Measurements from ENCODE around the gene ELOB.

Gene ELOB

DNA sequence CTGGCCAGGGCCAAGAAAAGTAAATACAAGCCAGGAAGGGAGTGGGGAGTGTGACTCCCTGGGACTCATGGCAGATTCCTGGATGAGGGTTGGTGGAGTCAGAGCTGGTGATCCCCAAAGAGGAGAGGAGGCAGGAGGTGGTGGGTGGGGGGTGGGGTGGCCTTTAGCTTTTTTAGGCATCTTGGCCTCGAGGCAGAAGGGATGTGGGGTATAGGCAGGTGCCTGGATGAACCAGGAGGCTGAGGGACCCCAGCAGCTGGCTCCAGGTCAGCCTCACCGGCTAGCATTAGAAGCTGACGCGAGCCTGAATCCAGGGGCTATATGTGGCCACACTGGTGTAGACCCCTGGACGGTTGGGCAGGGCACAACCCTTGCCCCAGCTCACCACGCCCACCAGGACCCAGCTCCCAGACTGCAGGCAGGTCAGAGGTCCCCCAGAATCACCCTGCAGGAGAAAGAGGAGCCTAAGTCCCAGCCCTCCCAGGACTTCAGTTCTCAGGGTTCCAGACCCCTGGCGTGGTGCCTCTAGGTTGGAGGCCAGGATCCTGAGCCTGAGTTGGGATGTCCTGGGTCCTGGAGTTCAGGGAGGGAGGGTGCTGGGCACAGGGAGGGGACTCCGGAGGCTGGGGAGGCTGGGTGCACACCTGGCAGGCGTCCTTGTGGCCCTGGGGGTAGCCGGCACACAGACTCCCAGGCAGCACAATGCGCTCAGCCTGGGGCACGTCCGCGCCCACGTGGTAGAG is 7.4 kb upstream of the ELOB start:
- in situ Hi-C loops (cut with HindIII; ENCODE audit: low sequenced_read_pairs) = no loop called here

DNA sequence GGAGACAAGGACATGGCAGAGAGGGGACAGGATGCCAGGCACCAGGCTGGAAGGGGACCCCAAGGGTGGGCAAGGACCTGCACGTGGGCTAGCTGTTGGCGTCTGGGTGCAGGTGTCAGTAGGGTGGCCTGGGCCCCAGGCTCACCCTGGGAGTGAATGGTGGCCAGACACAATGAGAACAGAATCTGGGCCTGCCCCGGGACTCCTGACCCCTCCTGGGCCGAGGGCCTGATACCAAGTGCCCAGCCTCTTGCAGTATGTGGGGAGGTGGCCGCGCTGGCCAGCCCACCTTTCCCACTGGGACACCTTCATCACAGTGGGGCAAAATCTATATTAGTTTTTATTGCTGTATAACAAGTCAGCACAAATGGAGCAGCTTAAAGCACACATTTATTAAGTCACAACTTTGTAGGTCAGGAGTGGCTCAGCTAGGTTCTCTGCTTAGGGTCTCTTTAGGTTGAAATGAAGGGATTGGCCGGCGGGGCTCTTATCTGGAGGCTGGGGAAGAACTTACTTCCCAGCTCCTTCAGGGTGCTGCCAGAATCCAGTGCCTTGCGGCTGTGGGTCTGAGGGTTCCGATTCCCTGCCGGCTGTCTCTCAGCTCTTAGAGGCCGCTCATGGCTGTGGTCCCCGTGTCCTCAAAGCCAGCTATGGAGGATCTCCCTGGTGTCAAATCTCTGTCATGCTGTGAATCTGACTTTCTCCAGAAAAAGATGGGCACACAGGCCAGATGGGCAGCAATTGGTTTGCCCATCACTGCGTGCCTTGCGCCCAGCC is 6.7 kb upstream of the ELOB start:
- in situ Hi-C loops (cut with HindIII; ENCODE audit: low sequenced_read_pairs) = no loop called here

DNA sequence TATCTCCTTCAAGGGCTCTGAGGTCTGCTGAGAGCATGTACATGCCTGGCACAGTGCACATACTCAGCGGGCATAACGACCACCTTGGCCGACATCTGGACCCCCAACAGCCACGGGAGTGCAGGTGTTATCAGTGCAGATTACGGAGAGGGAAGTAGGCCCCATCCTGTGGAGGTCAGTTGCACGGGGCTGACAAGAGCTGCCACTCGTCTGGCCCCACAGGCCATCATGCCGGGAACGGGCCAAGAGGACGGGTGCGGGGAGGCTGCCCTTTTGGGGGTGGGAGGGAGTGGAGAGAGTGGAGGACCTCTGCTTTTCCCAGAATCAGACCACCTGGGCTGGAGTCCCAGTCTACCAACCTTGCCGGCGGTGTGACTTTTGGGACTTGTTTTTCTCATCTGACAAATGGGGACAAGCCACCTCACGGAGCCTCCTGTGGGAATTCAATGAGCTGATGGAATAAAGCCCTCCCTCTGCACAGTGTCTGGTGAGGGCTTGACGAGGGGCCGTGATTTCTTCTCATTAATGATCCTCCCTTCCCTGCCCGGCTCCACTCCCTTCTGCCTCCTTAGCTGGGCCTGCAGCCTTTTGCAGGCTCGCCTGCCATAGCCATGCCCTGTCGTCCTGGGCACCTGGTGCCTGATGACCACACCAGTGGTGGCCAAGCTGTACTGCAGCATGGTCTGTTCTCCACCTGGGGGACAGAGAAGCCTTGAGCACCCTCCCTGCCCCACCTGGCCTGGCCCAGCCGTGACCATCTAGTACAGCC is 5.7 kb upstream of the ELOB start:
- in situ Hi-C loops (cut with HindIII; ENCODE audit: low sequenced_read_pairs) = no loop called here

DNA sequence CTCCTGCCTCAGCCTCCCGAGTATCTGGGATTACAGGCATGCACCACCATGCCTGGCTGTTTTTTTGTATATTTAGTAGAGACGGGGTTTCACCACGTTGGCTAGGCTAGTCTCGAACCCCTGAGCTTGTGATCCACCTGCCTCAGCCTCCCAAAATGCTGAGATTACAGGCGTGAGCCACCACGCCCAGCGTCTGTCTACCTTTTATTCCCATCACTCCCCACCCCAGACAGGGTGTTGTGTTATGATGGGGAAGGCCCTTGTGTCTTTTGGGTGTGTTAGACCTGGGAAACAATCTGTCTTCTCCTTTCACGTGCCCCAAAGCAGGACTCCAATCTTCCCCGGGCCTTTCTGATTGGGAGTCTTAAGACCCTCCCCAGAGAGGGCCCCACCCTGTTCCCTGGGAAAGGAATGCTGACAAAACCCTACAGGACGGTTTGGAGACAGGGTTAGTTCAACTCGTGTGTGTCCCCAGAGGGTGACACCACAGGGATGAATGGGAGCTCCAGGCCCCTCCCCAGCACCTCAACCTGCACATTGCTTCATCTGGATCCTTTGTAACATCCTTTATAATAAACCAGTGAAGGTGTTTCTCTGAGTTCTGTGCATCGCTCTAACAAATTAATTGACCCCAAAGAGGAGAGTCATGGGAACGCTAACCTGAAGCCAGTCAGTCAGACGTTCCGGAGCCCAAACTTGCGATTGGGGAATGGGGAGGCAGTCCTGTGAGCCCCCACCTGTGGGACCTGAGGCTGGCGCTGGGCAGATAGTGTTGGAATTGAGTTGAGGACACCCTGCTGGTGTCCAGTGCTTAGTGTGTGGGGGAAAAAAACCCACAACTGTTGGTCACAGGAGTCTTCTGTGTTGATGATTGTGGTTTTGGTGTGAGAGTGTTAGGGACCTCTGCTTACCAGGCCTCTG is 3.2 kb upstream of the ELOB start:
- in situ Hi-C loops (cut with HindIII; ENCODE audit: low sequenced_read_pairs) = no loop called here

DNA sequence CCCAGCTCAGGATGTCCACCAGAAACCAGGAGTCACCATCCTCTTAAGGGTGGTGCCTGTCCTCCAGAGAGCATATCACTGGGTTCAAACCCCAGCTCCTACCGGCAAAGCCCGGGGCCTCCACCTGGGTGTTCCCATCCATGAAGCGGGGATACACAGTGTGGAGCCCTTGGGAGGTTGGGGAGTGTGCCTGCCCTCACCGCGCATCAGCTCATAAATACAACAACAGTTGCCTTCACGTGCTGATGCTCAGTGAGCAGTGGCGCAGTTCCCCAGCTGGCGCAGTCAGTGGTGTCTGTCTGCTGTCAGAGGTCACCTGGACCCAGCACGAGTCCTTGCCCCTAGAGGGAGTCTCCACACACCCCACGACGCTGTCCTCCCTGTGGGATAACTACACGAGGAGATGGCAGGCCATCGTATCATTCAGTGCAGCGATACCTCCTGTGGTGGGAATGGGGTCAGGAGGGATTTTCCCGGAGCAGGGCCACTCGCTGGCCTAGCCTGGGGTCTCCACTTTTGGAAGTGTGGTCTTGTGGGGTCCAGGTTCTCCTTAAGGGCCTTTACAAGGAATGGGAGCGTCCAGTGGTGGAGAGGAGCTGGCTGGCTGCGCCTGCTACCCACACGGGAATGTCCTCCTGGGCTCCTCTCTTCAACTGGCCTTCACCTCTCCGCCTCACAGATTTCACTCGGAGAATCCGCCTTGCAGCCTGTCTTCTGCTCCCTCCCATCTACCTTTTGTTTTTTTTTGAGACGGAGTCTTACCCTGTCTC is 2.3 kb upstream of the ELOB start:
- in situ Hi-C loops (cut with HindIII; ENCODE audit: low sequenced_read_pairs) = no loop called here

DNA sequence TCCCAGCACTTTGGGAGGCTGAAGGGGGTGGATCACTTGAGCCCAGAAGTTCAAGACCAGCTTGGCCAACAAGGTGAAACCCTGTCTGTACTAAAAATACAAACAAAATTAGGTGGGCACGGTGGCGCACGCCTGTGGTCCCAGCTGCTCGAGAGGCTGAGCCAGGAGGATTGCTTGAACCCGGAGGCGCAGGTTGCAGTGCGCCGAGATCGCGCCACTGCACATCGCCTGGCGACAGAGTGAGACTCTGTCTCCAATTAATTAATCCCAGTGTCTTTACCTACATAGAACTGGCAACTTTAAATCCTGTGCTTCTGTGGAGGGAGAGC is 1.5 kb upstream of the ELOB start:
- in situ Hi-C loops (cut with HindIII; ENCODE audit: low sequenced_read_pairs) = no loop called here

DNA sequence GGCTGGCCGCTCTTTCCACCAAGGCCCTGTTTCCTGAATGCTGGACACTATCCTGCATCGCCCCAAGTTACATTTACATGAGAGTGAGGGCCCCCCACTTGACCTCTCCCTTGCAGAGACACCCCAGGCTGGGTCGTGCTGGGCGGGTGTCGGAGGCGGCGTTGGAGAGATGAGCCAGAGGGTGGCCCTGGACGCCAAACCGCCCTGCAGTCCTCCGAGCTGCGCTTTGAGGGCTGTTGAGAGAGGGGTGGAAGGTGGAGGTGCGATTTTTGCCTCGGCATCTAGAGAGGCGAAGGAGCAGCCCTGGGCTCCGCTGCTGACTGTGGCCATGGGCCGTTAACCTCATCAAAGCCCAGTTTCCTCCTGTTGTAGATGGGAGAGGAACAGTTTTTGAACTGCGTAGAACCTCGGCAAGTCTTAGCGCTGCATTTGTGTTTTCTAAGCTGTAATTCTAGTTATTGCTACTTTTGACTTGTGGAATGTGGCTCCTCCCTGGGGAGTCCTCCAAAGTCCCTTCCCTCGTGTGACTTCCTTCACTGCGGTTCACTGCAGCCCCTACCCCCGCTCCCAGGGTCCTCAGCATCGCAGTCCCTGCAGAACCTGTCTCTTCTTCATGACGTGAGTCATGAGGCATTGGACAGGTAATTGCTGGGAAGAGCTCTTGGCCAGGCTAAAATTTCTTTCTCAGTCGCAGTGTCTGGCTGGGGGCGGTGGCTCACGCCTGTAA is 986 bp upstream of the ELOB start:
- in situ Hi-C loops (cut with HindIII; ENCODE audit: low sequenced_read_pairs) = no loop called here

DNA sequence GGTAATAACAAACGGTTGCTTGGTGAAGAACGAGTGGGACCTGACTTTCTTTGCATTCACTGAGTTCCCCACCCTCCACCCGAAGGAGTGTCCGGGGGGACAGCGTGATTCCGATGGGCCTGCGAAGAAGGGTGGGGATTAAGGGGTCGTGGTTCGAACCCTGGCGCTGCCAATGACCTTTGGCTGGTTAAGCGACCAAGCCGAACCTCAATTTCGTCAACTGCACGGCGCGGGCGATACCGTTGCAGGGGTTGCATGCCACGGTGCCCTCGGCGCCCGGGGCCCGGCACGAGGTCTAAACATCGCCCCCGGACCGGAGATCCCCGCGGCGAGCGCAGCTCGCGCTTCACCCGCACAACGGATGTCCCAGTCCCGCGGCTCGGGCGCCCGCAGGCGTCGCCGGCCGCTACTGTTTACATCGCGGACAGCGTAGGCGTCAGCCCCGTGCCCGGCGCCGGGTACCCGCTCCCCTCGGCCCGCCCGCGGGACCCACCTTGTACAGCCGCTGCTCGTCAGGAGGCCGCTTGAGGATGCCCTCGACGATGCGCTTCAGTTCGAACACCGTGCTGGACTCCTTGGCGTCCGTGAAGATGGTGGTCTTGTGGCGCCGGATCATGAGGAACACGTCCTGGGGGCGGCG is 460 bp downstream of the ELOB start:
- in situ Hi-C loops (cut with HindIII; ENCODE audit: low sequenced_read_pairs) = no loop called here

DNA sequence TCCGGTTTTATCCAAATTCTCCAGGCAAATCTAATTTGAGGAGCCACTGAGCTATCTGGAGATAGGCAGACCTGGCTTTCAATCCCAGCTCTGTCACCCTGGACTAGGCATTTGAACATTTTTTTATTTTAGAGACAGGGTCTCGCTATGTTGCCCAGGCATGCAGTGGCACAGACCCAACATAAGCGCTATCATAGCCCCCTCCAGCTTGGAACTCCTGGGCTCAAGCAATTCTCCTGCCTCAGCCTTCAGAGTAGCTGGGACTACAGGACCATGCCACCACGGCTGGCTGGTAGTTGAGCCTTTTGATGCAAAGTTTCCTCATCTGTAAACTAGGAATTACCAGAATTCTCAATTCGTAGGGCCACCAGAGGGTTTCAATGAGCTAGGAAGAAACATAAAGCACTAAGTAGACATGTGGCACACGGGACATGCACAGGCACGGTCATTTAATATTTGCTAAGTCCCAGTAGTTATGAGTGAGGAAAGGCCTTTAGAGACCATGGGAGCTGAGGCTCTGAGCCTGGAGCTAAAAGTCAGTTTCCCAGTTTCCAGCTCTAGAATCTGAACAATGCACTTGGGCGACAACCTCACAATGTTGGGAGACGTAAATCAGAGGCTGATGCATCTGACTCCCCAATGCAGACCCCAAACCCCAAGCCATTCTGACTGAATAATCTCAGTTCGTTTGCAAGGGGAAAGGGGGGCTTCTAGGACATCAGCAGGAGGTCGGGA is 1.1 kb downstream of the ELOB start:
- in situ Hi-C loops (cut with HindIII; ENCODE audit: low sequenced_read_pairs) = no loop called here

DNA sequence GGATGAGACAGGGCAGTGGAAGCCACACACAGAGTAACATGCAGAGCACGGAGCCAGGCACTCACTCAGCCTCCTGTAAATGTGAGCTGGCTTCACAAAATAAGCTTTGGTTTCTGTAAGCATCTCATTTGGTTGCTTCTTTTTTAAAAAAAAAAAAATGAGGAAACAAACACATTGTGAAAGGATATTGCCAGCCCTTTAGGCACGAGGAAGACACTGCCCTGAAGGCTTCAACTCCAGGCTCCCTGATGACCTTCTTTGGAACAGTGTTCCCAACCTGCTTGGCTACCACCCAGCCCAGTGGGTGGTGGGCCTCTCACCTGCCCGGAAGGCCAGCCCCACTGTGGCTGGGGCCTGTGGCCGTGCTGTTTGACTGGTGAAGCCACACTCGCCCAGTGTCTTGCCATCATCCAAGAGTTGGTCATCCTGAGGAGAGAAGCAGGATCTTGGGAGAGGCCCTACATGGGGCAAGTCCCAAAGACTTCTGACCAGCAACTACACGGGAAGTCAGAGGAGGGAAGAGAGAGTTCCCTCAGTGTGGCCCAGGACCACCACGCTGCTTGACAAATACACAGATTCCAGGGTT is 1.9 kb downstream of the ELOB start:
- in situ Hi-C loops (cut with HindIII; ENCODE audit: low sequenced_read_pairs) = no loop called here

DNA sequence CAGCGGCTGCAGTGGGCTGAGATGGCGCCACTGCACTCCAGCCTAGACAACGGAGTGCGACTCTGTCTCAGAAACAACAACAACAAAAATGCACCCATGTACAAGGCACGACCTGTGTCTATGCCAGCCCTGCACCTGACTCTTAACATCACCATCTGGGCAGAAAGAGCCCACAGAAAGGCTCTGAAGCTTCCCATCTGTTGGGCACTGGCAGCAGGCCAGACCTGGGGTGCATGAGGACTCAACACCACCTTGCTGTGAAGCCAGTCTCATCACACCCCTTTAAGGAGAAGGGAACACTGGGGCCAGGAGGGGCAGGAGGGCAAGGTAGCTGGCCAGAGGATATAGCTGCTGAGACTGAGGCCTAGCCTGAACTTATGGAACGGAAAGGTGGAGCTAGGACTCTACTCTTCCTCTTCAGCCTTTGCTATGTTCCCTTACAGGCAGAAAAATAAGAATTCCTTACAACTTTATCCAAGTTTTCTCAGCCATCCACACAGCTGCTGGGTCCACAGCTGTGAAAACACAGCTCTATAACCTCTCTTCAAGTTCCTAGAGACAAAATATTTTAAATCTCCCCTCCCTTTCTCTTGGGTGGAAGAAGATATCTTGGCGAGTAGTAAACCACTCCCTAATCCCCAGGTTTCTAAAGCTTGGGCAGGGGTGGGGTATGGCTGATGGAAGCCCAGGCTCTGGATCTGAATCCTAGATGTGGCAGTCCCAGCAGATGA is 2.8 kb downstream of the ELOB start:
- in situ Hi-C loops (cut with HindIII; ENCODE audit: low sequenced_read_pairs) = no loop called here

DNA sequence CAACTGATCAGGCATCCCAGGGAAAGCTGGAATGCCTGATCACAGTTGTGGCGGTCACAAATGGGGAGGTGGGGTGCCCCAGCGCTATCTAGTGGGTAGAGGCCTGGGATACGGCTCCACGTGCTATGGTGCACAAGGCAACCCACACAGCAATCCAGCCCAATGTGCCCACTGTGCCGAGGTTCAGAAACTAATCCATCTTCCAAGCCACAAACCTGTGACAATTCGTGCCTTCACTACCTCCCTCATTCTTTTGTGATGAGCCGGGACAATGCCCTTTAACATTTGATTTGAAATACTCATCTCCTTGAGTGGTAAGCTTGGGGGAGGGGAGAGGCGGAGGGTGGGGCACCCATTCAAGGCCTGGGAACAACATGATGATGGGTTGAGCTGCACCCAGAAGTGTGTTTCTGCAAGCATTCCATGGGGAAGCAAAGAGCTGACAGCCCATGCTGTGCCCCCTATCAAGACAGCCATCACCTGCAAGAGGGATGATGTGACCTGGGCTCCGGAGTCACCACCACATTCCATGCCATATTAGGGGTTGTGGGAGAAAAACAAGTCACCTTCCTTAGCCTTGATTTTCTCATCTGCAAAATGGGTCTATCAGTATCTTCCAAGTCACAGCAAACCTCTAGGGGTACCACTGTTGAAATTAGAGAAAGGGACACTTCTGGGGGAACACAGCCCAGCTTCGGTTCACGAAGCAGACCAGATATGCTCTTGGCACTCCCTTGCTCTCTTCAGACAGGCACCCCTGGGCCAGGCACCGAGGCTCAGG is 3.7 kb downstream of the ELOB start:
- in situ Hi-C loops (cut with HindIII; ENCODE audit: low sequenced_read_pairs) = no loop called here

DNA sequence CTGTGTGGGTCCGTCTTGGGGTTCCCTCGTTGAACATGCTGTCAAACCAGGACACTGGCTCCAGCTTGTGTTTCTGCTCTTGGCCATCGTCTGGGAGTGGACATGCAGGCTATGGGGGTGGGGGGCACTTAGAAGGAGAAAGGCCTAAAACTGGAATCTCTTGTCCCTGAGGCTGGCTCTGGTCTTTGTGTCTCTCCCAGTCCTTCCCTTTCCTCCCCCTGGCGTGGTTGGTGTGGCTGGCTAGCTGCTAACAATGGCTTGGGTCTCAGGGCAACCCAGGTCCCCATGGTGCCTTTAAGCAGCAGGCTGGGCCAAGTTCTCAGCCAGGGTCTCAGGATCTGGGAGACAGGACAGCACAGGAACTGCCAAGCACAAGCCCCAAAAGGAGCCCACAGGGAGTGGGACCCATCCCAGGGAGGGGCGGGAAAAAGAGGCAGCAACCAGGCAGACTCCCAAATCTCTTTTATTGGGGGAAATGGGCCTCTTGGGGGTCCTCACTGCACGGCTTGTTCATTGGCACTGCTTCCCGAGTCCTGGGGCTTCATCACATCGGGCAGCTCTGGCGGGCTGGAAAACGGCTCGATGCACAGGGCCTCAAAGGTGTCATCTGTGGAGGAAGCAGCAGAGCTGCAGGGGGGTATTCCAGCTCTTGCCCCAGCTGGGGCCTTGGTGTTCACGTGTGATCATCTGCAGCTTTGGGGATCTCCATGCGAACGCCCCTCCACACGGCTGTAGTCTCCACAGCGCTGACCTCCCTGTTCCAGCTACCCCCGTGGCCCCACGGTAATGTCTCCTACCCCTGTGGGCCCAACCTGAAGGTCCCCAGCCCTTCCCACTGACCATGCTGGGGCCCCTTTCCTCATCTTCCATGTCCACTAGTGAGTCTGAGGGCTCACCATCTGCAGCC is 5.3 kb downstream of the ELOB start:
- in situ Hi-C loops (cut with HindIII; ENCODE audit: low sequenced_read_pairs) = no loop called here

DNA sequence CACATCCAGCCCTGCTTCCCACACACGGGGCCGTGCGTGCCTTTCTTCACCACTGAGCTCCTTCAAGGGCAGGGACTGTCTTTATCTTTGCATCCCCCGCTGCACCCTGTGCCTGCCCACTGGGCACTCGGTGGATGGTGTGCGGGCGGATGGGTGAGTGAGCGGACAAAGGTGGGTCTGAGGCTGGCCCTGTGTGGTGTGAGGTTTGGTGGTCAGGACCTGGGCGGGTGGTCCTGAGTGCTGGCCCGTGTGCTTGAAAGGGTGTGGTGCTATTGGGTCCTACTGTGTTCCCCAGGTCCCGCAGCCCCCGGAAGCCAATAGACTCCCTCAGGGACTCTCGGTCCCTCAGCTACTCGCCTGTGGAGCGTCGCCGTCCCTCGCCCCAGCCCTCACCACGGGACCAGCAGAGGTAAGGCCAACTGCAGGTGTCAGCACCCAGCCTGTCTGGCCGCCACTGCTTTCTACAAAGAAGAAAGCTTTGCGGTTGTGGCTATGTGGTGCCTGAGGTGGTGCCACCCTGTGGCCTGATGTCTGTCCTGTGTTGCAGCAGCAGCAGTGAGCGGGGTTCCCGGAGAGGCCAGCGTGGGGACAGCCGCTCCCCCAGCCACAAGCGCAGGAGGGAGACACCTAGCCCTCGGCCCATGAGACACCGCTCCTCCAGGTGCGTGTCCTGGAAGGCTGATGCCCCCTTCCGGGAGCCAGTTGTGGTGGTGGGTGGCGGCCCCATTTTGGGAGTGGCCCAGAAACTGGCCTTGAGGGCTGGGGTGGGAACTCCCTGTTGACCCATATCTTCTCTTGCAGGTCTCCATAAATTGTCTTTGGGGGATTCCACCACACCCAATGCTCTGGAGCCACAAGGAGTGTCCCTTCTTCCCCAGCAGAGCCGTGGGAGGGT is 6.8 kb downstream of the ELOB start:
- in situ Hi-C loops (cut with HindIII; ENCODE audit: low sequenced_read_pairs) = no loop called here

DNA sequence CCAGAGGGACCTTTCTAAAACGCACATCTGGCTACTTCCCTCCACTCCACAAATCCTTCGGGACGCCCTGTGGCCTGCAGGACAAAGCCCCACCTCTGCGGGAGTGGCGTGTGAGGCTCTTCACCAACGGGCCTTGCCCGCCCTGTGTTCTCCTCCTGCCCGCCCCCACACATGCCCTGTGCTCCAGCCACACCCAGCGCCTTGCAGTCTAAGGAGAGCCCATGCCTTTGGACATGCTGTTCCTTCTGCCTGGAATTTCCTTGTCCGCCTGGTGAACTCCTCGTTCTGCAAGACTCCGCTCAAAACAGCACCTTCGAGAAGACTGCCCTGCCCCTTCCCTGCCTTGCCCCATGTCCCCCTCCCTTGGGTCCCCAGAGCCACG is 7.4 kb downstream of the ELOB start:
- in situ Hi-C loops (cut with HindIII; ENCODE audit: low sequenced_read_pairs) = no loop called here

Measured in DLD1 (cell line).